Upper lobe of left lung (tissue), 4 donors: Measurements from ENCODE around the gene DYRK1A.

Experiments
- CTCF ChIP-seq, 6 experiments: fragments of 450-650 bp in 4 of 6; fragments of 200-600 bp in 2 of 6; sonication (generic) in 2 of 6; IDR thresholded peaks; one replicate each; pipeline ENCODE4 v1.5.1; 2016 to 2019; ENCODE audit warnings: antibody characterized with exemption in 6 of 6
- EP300 ChIP-seq, 4 donors: sonication (generic); formaldehyde crosslinking; IDR thresholded peaks; one replicate each; pipeline ENCODE4 v1.5.1; 2017; ENCODE audit warnings: antibody characterized with exemption in 4 of 4, control low read depth in 2 of 4
- POLR2A ChIP-seq, 4 donors: fragments of 450-650 bp; IDR thresholded peaks; one replicate each; pipeline ENCODE4 v1.5.1; 2016 to 2017; ENCODE audit warnings: antibody characterized with exemption in 4 of 4, mild to moderate bottlenecking in 2 of 4
- POLR2AphosphoS5 ChIP-seq, 2 donors: sonication (generic); formaldehyde crosslinking; IDR thresholded peaks; one replicate each; pipeline ENCODE4 v1.5.1; 2017; ENCODE audit warnings: antibody characterized with exemption in 2 of 2

GRCh38 chr21:37367703-37368540 is 1.3 kb downstream of the DYRK1A start:
- no peak for TF ChIP-seq CTCF (IDR thresholded peaks at IDR 0.05)
- no peak for TF ChIP-seq EP300 (IDR thresholded peaks at IDR 0.05)
- TF ChIP-seq POLR2AphosphoS5 (IDR thresholded peaks at IDR 0.05), result no peak
- TF ChIP-seq POLR2A (IDR thresholded peaks at IDR 0.05), result peak in 2 of 4 donors; percentile 48 to 53
